Measurements from ENCODE around the gene TRIM24. TPM values are rescaled to one million over a fixed set of nuclear protein-coding genes. Genes with fewer than 3 reads are reported as not detected.

The TRIM24 gene
- total and polyA plus RNA-seq, 8 donors = 4.4 to 19.2 (median 12.4) TPM

GRCh38 chr7:138595454-138595853 is 135.4 kb downstream of the TRIM24 start:
- Histone ChIP-seq H3K36me3 (no peaks in the 10 kb centered on the region), H3K27me3 (no peaks in the 10 kb centered on the region), H3K27ac (no peak overlapping the region), H3K4me3 (no peak overlapping the region), H3K9me3 (no peaks in the 10 kb centered on the region), H3K4me1 (no peaks in the 10 kb centered on the region)
- intact Hi-C loops (cut with DNase I) = no loop called here
- no peak for TF ChIP-seq CTCF (IDR thresholded peaks at IDR 0.05)
- FAIRE-seq (no peak), DNase-seq (no peak), ATAC-seq (no peak)
- 92 to 98% methylated on average over 2 of the region's 2 CpGs for WGBS, 2 donors

GRCh38 chr7:138602451-138602850 is 142.4 kb downstream of the TRIM24 start:
- H3K36me3 ChIP-seq = no peaks in the 10 kb centered on the region
- FAIRE-seq (no peak), ATAC-seq (no peak), DNase-seq (no peak)
- H3K4me3 ChIP-seq = no peak overlapping the region
- H3K27me3 ChIP-seq = no peaks in the 10 kb centered on the region
- H3K4me1 ChIP-seq = peaks cover 0 to 2% (median 0%) of the 10 kb centered on the region in 3 donors
- 84% methylated on average over 1 of the region's 1 CpG for WGBS, 2 donors
- TF ChIP-seq CTCF (IDR thresholded peaks at IDR 0.05) = no peak
- intact Hi-C loops (cut with DNase I) = no loop called here
- H3K9me3 ChIP-seq = no peaks in the 10 kb centered on the region
- H3K27ac ChIP-seq = no peak overlapping the region

GRCh38 chr7:138603549-138604318 is 143.7 kb downstream of the TRIM24 start:
- no peak for FAIRE-seq
- Histone ChIP-seq H3K9me3 (no peaks in the 10 kb centered on the region), H3K4me3 (no peak overlapping the region), H3K4me1 (peaks cover 4 to 11% (median 8%) of the 10 kb centered on the region in 3 donors), H3K36me3 (no peaks in the 10 kb centered on the region), H3K27ac (no peak overlapping the region), H3K27me3 (no peaks in the 10 kb centered on the region)
- ATAC-seq = no peak
- WGBS, 2 donors = 94 to 96% methylated on average over 8 of the region's 8 CpGs
- TF ChIP-seq CTCF (IDR thresholded peaks at IDR 0.05) = no peak
- intact Hi-C loops (cut with DNase I) = no loop called here
- no peak for DNase-seq

- ATAC-seq (no peak), FAIRE-seq (no peak), DNase-seq (no peak)
- Histone ChIP-seq H3K36me3 (no peaks in the 10 kb centered on the region), H3K9me3 (no peaks in the 10 kb centered on the region), H3K4me3 (no peak overlapping the region), H3K4me1 (peaks cover 7 to 18% (median 11%) of the 10 kb centered on the region in 3 donors), H3K27me3 (no peaks in the 10 kb centered on the region), H3K27ac (no peak overlapping the region)
- 84 to 88% methylated on average over 3 of the region's 3 CpGs for WGBS, 2 donors
- intact Hi-C loops (cut with DNase I) = no loop called here
- TF ChIP-seq CTCF (IDR thresholded peaks at IDR 0.05) = no peak
Measured at GRCh38 chr7:138606236-138606635, 146.2 kb downstream of the TRIM24 start.
